ENCODE measurements around the gene CYP2E1.

DNA sequence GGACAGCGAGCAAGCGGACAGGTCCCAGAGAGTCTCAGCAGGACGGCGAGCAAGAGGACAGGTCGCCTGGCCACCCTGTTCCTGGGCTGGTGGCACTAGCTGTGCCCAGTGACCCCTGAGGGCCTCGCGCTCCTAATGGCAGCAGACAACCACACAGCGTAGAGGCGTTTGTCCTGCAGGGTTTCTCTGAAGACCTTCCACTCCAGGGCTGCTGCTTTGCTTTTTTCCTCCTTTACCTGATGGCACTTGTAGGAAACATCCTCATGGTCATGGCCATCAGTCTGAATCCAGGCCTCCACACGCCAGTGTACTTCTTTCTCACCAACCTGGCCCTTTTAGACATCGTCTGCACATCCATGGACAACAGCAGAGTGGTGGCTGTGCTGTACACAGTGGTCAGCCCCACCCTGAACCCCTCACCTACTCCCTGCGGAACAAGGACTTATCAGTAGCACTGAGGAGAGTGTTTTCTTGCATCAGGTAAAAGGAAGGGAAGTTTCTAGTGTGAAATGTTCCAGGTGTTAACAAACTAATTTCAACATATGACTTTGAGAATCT, 46.0 kb upstream of the CYP2E1 start:
- TF ChIP-seq, protein P1, sequence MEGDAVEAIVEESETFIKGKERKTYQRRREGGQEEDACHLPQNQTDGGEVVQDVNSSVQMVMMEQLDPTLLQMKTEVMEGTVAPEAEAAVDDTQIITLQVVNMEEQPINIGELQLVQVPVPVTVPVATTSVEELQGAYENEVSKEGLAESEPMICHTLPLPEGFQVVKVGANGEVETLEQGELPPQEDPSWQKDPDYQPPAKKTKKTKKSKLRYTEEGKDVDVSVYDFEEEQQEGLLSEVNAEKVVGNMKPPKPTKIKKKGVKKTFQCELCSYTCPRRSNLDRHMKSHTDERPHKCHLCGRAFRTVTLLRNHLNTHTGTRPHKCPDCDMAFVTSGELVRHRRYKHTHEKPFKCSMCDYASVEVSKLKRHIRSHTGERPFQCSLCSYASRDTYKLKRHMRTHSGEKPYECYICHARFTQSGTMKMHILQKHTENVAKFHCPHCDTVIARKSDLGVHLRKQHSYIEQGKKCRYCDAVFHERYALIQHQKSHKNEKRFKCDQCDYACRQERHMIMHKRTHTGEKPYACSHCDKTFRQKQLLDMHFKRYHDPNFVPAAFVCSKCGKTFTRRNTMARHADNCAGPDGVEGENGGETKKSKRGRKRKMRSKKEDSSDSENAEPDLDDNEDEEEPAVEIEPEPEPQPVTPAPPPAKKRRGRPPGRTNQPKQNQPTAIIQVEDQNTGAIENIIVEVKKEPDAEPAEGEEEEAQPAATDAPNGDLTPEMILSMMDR (IDR thresholded peaks at IDR 0.05; ENCODE audit: insufficient read depth, low read length): no peak
- TF ChIP-seq POLR2AphosphoS5 (IDR thresholded peaks at IDR 0.05; ENCODE audit: low read depth) (no peak), GABPA (IDR thresholded peaks at IDR 0.05; ENCODE audit: low read depth) (no peak), SPI1 (IDR thresholded peaks at IDR 0.05; ENCODE audit: borderline replicate concordance, low read depth) (no peak)
- TF ChIP-seq, protein P2, sequence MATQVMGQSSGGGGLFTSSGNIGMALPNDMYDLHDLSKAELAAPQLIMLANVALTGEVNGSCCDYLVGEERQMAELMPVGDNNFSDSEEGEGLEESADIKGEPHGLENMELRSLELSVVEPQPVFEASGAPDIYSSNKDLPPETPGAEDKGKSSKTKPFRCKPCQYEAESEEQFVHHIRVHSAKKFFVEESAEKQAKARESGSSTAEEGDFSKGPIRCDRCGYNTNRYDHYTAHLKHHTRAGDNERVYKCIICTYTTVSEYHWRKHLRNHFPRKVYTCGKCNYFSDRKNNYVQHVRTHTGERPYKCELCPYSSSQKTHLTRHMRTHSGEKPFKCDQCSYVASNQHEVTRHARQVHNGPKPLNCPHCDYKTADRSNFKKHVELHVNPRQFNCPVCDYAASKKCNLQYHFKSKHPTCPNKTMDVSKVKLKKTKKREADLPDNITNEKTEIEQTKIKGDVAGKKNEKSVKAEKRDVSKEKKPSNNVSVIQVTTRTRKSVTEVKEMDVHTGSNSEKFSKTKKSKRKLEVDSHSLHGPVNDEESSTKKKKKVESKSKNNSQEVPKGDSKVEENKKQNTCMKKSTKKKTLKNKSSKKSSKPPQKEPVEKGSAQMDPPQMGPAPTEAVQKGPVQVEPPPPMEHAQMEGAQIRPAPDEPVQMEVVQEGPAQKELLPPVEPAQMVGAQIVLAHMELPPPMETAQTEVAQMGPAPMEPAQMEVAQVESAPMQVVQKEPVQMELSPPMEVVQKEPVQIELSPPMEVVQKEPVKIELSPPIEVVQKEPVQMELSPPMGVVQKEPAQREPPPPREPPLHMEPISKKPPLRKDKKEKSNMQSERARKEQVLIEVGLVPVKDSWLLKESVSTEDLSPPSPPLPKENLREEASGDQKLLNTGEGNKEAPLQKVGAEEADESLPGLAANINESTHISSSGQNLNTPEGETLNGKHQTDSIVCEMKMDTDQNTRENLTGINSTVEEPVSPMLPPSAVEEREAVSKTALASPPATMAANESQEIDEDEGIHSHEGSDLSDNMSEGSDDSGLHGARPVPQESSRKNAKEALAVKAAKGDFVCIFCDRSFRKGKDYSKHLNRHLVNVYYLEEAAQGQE (IDR thresholded peaks at IDR 0.05; ENCODE audit: insufficient replicate concordance, low read depth): no peak

Measured in HL-60 (cell line).